ENCODE results near the gene NAAA. TPM values are rescaled to one million over a fixed set of nuclear protein-coding genes. Genes with fewer than 3 reads are reported as not detected.
"Not testable (repeated sequence)": the region's sequence is repeated elsewhere in the genome, so short reads cannot be mapped to it uniquely, and the experiment has no call there.

NAAA gene
- total RNA-seq, 1 experiment from 2014 or later, result 48.6 TPM

DNA sequence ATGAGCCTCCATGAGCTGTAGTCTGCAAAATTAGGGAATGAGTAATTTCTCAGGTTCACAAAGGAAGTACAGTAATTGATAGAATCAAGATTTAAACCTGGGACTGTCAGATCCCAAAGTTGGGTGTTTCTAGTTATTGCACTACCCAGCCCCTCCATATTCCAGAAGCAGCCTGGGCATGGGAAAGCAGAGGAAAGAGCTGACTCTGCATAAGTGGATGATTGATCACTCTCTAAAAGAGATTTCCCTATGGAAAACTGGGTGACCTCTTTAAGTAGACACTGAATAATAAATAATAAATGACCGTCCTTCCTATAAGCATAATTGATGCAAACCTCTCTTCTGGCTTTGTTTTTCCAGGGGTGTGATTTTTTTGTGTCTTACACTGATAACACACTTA lies 5.2 kb downstream of the NAAA start:
- ChIA-PET CTCF (no interaction called here), POLR2A (ENCODE audit: unreplicated experiment) (no interaction called here)
- ATAC-seq (no peak), DNase-seq (no peak)
- no peak overlapping the region for H3K27ac ChIP-seq (ENCODE audit: low read length)
- H3K4me2 ChIP-seq (ENCODE audit: low read length), result no peak overlapping the region
- no peaks in the 10 kb centered on the region for H3K9me2 ChIP-seq (replicated peaks; ENCODE audit: low read length)
- H3K9me3 ChIP-seq (ENCODE audit: low read length), result no peaks in the 10 kb centered on the region
- H2AFZ ChIP-seq (ENCODE audit: low read length), result no peak overlapping the region
- no peaks in the 10 kb centered on the region for H3K36me3 ChIP-seq (ENCODE audit: low read depth, low read length)
- no peaks in the 10 kb centered on the region for H3K27me3 ChIP-seq (ENCODE audit: low read length)
- no peaks in the 10 kb centered on the region for H4K20me1 ChIP-seq (ENCODE audit: low read length)
- no peaks in the 10 kb centered on the region for H3K79me2 ChIP-seq (ENCODE audit: low read length)
- TF ChIP-seq EZH2 (IDR thresholded peaks at IDR 0.05; ENCODE audit: low read length, unreplicated experiment), result no peak
- TF ChIP-seq, protein P1, sequence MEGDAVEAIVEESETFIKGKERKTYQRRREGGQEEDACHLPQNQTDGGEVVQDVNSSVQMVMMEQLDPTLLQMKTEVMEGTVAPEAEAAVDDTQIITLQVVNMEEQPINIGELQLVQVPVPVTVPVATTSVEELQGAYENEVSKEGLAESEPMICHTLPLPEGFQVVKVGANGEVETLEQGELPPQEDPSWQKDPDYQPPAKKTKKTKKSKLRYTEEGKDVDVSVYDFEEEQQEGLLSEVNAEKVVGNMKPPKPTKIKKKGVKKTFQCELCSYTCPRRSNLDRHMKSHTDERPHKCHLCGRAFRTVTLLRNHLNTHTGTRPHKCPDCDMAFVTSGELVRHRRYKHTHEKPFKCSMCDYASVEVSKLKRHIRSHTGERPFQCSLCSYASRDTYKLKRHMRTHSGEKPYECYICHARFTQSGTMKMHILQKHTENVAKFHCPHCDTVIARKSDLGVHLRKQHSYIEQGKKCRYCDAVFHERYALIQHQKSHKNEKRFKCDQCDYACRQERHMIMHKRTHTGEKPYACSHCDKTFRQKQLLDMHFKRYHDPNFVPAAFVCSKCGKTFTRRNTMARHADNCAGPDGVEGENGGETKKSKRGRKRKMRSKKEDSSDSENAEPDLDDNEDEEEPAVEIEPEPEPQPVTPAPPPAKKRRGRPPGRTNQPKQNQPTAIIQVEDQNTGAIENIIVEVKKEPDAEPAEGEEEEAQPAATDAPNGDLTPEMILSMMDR (conservative IDR thresholded peaks at IDR 0.05; ENCODE audit: low read depth, low read length), result no peak
- no peak for TF ChIP-seq EZH2phosphoT487 (IDR thresholded peaks at IDR 0.05; ENCODE audit: borderline replicate concordance, low read length)
- H3F3A ChIP-seq (ENCODE audit: low read length, unreplicated experiment), result no peaks in the 10 kb centered on the region
- no peak overlapping the region for H3K9ac ChIP-seq (ENCODE audit: low read length)
- no peaks in the 10 kb centered on the region for H3K4me1 ChIP-seq (ENCODE audit: insufficient read depth, low read length)
- intact Hi-C loops (cut with micrococcal nuclease), result no loop called here
- no peak overlapping the region for H3K4me3 ChIP-seq (ENCODE audit: low read length)
- no TSS peak for BruUV-seq (replicated peaks)

DNA sequence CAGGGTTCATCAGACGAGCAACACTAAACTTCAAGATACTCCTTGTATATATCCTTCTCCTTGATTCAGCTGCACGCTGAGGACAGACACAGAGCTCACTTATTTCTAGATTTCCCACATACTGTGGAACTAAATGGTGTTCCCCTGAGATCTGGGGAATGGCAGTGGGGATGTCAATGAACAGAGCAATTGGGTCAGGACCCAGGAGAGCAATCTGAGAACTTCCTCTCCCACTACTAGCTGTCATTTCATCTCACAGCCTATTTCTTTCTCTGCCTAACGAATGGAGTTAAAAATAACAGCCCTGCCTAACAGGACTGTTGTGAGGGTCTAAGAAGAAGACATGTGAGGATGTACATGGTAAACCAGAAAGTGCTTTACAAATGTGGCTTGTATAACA lies 10.7 kb downstream of the NAAA start:
- Histone ChIP-seq H2AFZ (ENCODE audit: low read length) (no peak overlapping the region), H3K9ac (ENCODE audit: low read length) (no peak overlapping the region), H3K4me2 (ENCODE audit: low read length) (no peak overlapping the region), H3K9me2 (replicated peaks; ENCODE audit: low read length) (no peaks in the 10 kb centered on the region), H3K27me3 (ENCODE audit: low read length) (no peaks in the 10 kb centered on the region), H3K4me1 (ENCODE audit: insufficient read depth, low read length) (no peaks in the 10 kb centered on the region), H3K79me2 (ENCODE audit: low read length) (no peaks in the 10 kb centered on the region), H3K9me3 (ENCODE audit: low read length) (no peaks in the 10 kb centered on the region), H3K4me3 (ENCODE audit: low read length) (no peak overlapping the region), H3K27ac (ENCODE audit: low read length) (no peak overlapping the region), H3F3A (ENCODE audit: low read length, unreplicated experiment) (no peaks in the 10 kb centered on the region), H4K20me1 (ENCODE audit: low read length) (no peaks in the 10 kb centered on the region), H3K36me3 (ENCODE audit: low read depth, low read length) (no peaks in the 10 kb centered on the region)
- TF ChIP-seq EZH2 (IDR thresholded peaks at IDR 0.05; ENCODE audit: low read length, unreplicated experiment), result no peak
- no peak for TF ChIP-seq EZH2phosphoT487 (IDR thresholded peaks at IDR 0.05; ENCODE audit: borderline replicate concordance, low read length)
- TF ChIP-seq, protein P1 (conservative IDR thresholded peaks at IDR 0.05; ENCODE audit: low read depth, low read length), result no peak
- CTCF ChIA-PET, result no interaction called here
- POLR2A ChIA-PET (ENCODE audit: unreplicated experiment), result no interaction called here
- intact Hi-C loops (cut with micrococcal nuclease), result no loop called here
- DNase-seq, result no peak
- no TSS peak for BruUV-seq (replicated peaks)
- no peak for ATAC-seq

DNA sequence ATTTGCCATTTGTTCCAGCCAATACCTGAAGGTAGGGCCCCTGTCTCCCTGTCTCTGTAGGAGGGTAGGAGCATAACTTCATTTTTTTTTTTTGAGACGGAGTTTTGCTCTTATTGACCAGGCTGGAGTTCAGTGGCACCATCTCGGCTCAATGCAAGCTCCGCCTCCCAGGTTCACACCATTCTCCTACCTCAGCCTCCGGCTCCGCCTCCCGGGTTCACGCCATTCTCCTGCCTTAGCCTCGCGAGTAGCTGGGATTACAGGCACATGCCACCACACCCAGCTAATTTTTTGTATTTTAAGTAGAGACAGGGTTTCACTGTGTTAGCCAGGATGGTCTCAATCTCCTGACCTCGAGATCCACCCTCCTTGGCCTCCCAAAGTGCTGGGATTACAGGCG lies 15.9 kb downstream of the NAAA start:
- H3F3A ChIP-seq (ENCODE audit: low read length, unreplicated experiment); H3K9ac ChIP-seq (ENCODE audit: low read length); DNase-seq; H3K9me2 ChIP-seq (replicated peaks; ENCODE audit: low read length); POLR2A ChIA-PET (ENCODE audit: unreplicated experiment); H3K4me1 ChIP-seq (ENCODE audit: insufficient read depth, low read length); H3K27ac ChIP-seq (ENCODE audit: low read length); H4K20me1 ChIP-seq (ENCODE audit: low read length); H3K4me3 ChIP-seq (ENCODE audit: low read length); H2AFZ ChIP-seq (ENCODE audit: low read length); H3K27me3 ChIP-seq (ENCODE audit: low read length); H3K4me2 ChIP-seq (ENCODE audit: low read length); H3K9me3 ChIP-seq (ENCODE audit: low read length); H3K79me2 ChIP-seq (ENCODE audit: low read length); ATAC-seq; CTCF ChIA-PET; intact Hi-C loops (cut with micrococcal nuclease); H3K36me3 ChIP-seq (ENCODE audit: low read depth, low read length); BruUV-seq (replicated peaks): not testable (repeated sequence)
